Measurements from ENCODE around the gene SYT12. TPM values are rescaled to one million over a fixed set of nuclear protein-coding genes. Genes with fewer than 3 reads are reported as not detected.

Gene SYT12
- total RNA-seq, 1 donor from 2014 or later = 0.37 TPM

DNA sequence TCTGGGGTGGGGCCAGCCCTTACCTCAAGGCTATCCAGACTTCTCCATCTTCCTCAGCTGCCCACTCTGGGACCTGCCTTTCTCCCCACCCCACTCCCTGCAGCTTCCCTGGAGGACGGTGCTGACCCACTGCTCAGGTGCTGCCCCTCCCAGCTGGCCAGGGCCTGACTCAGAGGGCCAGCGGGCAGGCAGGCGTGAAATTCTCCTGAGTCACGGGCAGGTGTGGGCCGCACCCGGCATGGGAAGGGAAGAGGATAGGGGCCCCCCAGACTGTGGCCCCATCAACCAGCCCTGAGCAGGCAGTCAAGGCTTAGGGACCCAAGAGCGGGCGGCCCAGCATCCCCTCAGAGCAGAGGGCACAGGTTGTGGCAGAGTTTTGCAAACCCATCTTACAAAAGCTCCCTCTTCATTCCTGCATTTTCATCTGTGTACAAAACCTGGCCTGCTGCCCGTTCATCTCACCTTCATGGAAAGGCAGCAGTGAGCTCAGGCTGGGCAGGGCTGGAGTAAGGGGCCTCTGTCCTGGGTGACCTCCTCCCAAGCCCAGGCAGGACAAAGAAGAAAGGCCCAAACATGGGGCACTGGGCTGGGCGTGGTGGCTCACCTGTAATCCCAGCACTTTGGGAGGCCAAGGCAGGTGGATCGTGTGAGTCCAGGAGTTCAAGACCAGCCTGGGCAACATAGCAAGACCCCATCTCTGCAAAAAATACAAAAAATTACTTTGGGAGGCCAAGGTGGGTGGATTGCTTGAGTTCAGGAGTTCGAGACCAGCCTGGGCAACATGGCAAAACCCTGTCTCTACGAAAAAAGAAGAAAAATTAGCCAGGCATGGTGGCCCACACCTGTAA, 39.8 kb downstream of the SYT12 start:
- no peaks in the 10 kb centered on the region for H3K36me3 Mint-ChIP-seq (ENCODE audit: unreplicated experiment)
- TF ChIP-seq, protein P1, sequence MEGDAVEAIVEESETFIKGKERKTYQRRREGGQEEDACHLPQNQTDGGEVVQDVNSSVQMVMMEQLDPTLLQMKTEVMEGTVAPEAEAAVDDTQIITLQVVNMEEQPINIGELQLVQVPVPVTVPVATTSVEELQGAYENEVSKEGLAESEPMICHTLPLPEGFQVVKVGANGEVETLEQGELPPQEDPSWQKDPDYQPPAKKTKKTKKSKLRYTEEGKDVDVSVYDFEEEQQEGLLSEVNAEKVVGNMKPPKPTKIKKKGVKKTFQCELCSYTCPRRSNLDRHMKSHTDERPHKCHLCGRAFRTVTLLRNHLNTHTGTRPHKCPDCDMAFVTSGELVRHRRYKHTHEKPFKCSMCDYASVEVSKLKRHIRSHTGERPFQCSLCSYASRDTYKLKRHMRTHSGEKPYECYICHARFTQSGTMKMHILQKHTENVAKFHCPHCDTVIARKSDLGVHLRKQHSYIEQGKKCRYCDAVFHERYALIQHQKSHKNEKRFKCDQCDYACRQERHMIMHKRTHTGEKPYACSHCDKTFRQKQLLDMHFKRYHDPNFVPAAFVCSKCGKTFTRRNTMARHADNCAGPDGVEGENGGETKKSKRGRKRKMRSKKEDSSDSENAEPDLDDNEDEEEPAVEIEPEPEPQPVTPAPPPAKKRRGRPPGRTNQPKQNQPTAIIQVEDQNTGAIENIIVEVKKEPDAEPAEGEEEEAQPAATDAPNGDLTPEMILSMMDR (IDR thresholded peaks at IDR 0.05; ENCODE audit: partially characterized antibody, unreplicated experiment) = no peak
- DNase-seq = no peak
- H3K27me3 Mint-ChIP-seq (ENCODE audit: unreplicated experiment) = peaks cover 5% of the 10 kb centered on the region
- no peak overlapping the region for H3K4me3 Mint-ChIP-seq (ENCODE audit: unreplicated experiment)
- no peaks in the 10 kb centered on the region for H3K4me1 Mint-ChIP-seq (ENCODE audit: low read depth, unreplicated experiment)
- peaks cover 6% of the 10 kb centered on the region for H3K9me3 Mint-ChIP-seq (ENCODE audit: unreplicated experiment)
- no peak overlapping the region for H3K27ac Mint-ChIP-seq (ENCODE audit: unreplicated experiment)

DNA sequence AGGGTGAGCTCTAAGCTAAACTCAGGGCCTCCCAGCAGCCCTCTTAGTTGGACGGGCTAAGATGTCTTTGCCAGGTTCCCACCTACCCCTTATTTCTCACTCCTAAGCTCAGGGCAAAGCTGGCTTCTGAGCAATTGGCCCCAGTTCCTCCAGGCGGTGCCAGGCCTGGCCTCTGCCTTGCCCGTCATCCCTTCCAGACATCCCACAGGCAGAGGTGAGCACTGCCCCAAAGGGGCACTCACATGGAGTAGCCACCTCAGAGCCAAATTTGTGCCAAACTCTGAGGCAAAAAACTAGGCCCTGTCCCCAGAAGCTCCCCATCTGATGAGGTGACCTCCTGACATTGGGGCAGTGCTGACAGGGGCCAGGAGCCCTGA, 43.4 kb downstream of the SYT12 start:
- Mint-ChIP-seq H3K36me3 (ENCODE audit: unreplicated experiment) (no peaks in the 10 kb centered on the region), H3K9me3 (ENCODE audit: unreplicated experiment) (no peaks in the 10 kb centered on the region), H3K27me3 (ENCODE audit: unreplicated experiment) (peaks cover 1% of the 10 kb centered on the region), H3K4me3 (ENCODE audit: unreplicated experiment) (no peak overlapping the region), H3K27ac (ENCODE audit: unreplicated experiment) (no peak overlapping the region), H3K4me1 (ENCODE audit: low read depth, unreplicated experiment) (no peaks in the 10 kb centered on the region)
- DNase-seq = no peak
- TF ChIP-seq, protein P1 (IDR thresholded peaks at IDR 0.05; ENCODE audit: partially characterized antibody, unreplicated experiment) = no peak

DNA sequence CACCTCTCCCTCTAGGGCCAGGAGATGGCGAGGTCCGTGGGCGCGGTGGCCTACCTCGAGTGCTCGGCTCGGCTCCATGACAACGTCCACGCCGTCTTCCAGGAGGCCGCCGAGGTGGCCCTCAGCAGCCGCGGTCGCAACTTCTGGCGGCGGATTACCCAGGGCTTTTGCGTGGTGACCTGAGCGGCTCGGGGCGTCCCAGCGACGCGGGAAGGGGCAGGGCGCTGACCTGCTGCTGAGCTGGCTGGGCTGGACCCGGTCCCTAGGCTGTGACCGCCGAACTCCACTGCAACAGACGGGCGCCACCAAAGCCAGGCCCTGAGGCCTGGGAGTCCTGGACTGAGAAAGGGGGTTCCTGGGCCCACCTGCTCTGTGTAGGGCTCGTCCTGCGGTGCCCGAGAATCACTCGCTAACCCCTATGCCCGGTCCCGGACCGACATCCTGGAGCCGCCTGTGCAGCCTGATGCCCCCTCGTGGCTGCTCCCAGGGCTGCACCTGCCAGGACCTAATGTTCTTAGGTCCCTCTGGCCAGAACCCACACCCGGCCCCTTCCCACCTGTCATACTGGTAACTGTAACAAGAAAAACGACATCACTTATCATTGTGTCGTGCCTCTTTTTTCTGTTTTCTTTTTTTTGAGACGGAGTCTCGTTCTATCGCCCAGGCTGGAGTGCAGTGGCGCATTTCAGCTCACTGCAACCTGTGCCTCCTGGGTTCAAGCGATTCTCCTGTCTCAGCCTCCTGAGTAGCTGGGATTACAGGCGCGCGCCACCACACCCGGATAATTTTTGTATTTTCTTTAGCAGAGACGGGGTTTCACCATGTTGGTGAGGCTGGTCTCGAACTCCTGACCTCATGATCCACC, 48.7 kb downstream of the SYT12 start:
- peak; percentile 88 for DNase-seq
- TF ChIP-seq, protein P1 (IDR thresholded peaks at IDR 0.05; ENCODE audit: partially characterized antibody, unreplicated experiment) = peak; percentile 91
- Mint-ChIP-seq H3K9me3 (ENCODE audit: unreplicated experiment) (no peaks in the 10 kb centered on the region), H3K4me3 (ENCODE audit: unreplicated experiment) (no peak overlapping the region), H3K4me1 (ENCODE audit: low read depth, unreplicated experiment) (no peaks in the 10 kb centered on the region), H3K27me3 (ENCODE audit: unreplicated experiment) (peaks cover 7% of the 10 kb centered on the region), H3K36me3 (ENCODE audit: unreplicated experiment) (no peaks in the 10 kb centered on the region), H3K27ac (ENCODE audit: unreplicated experiment) (no peak overlapping the region)

DNA sequence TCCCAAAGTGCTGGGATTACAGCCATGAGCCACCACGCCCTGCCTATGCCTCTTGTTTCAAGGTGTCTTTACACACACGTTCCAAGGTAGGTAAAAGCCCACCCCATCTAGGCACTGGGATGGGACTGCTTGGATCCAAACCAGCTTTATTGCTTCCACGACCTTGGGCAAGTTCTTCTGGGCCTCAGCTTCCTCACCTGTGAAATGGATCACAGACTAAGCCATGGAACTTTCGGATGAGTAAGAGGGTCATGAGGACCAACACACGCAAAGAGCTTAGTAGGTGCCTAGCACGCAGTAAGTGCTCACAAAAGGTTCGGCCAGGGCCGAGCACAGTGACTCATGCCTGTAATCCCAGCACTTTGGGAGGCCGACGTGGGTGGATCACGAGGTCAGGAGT, 49.4 kb downstream of the SYT12 start:
- Mint-ChIP-seq H3K27ac (ENCODE audit: unreplicated experiment) (no peak overlapping the region), H3K4me1 (ENCODE audit: low read depth, unreplicated experiment) (no peaks in the 10 kb centered on the region), H3K9me3 (ENCODE audit: unreplicated experiment) (no peaks in the 10 kb centered on the region), H3K27me3 (ENCODE audit: unreplicated experiment) (peaks cover 7% of the 10 kb centered on the region), H3K36me3 (ENCODE audit: unreplicated experiment) (no peaks in the 10 kb centered on the region), H3K4me3 (ENCODE audit: unreplicated experiment) (no peak overlapping the region)
- DNase-seq = no peak
- TF ChIP-seq, protein P1 (IDR thresholded peaks at IDR 0.05; ENCODE audit: partially characterized antibody, unreplicated experiment) = no peak

Data from glutamatergic neuron (in vitro differentiated cells).